H7 (cell line): ENCODE data around the gene CHRM2. TPM values are rescaled to one million over a fixed set of nuclear protein-coding genes. Genes with fewer than 3 reads are reported as not detected.

Experiments used
- DNase-seq: peaks from one replicate; pipeline ENCODE4 v3.0.0; 2012
- H3K27me3 ChIP-seq: 2 replicates; pipeline ENCODE4 v1.6.0; 2011; ENCODE audit warnings: mild to moderate bottlenecking, low read length; ENCODE audit not compliant: control insufficient read depth, insufficient read depth
- H3K36me3 ChIP-seq: replicated peaks from 2 replicates; pipeline ENCODE4 v1.5.1; 2011; ENCODE audit warnings: low read length; ENCODE audit not compliant: control insufficient read depth, insufficient read depth
- H3K4me3 ChIP-seq: 2 replicates; pipeline ENCODE4 v1.5.1; 2011; ENCODE audit warnings: low read depth, mild to moderate bottlenecking, control low read depth, low read length, moderate library complexity; ENCODE audit not compliant: insufficient read depth
- total RNA-seq: library from RNA; depleted of rRNA; stranded (reverse); fragments of >200 nt; shearing (Covaris generic); gene quantifications from 2 replicates; pipeline ENCODE4 v1.2.3, GENCODE V29; 2014

CHRM2 gene
- total RNA-seq, 1 experiment from 2014 or later, result not detected

DNA sequence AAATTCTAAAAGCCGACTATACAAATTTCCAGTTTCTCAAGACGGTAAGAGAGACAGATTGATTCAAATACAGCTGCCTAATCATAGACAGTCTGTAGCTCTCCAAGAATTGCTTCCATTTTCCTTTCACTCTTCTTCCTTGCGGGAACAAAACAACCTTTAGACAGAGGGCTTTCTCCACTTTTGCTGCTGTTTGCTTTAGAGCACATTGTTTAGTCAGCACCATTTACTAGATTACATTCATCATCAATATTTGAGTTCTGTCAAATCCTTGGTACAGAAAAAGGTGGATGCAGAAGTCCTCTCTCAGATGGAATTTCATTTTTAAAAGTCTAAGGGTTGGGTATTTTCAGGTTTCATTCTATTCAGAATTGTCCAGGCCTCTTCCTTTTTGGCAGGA, 137.4 kb downstream of the CHRM2 start:
- Histone ChIP-seq H3K27me3 (no peaks in the 10 kb centered on the region), H3K4me3 (no peak overlapping the region), H3K36me3 (no peaks in the 10 kb centered on the region)
- DNase-seq, result no peak

DNA sequence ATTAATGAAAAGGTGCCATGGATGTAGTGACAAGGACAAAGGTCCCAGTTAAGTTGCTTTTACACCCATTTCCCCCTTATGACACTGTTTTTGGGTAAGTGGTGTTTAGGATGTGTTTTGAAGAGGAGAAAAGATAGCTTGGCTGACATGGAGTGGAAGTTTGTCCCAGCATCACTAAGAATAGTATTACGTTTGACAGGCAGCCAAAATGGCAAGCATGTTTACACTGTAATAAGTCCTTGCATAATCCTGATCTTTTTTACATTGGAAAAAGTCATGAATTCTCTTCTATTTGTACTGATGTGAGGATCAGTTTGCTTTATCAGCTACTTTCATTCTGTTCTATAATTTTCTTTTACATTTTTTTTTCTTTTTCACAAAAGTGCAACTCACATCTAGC, 137.8 kb downstream of the CHRM2 start:
- Histone ChIP-seq H3K36me3 (no peaks in the 10 kb centered on the region), H3K27me3 (no peaks in the 10 kb centered on the region), H3K4me3 (no peak overlapping the region)
- no peak for DNase-seq

DNA sequence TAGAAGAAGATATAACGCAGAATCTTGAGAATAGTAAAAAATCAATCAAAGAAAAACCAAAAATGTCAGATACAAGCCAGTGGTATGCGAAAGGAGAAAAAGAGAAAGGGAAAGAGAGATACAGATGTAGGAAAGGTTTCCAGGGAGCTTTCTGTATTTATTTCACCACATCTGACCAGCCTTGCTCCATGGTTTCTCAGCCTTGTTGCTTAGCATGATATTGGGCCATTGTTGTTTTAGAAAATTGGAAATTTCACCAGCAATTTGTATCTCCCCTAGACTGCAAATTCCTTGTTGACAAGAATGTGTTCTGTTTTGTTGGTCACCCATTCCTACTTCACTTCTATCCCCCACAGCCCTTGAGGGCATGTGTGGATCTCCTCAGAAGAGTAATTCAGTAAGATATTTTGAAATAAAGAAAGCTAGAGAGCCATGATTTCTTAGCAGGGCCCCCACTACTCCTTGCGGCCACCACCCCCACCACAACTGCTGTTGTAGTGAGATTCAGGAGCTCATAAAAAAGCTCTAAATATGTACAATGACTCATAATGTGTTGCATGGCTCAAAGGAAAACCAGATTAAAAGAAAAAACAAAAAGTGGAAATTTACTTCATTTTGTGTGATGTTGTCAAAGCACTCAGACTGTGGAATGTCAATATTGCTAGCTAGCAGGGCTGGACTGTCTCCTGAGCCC, 138.7 kb downstream of the CHRM2 start:
- H3K27me3 ChIP-seq, result no peaks in the 10 kb centered on the region
- DNase-seq, result no peak
- no peak overlapping the region for H3K4me3 ChIP-seq
- no peaks in the 10 kb centered on the region for H3K36me3 ChIP-seq

DNA sequence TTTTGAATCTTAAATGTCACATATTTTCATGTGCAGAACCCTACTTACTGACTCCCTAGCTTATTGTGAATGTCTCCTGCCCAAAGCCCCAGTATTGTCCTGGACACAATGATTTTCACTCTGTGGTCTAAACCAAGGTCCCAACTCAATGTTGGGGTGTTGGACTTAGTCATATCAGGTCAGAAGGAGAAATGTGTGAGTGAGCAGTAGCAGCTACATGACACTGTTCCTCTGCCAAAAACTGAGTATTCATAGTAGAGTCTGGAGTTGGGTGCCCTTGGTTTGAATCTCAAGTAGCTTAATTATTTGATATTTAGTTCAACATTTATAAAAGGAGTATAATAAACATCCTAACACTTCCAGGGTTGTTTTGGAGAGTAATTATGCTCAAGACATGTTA, 141.0 kb downstream of the CHRM2 start:
- no peak overlapping the region for H3K4me3 ChIP-seq
- H3K27me3 ChIP-seq, result no peaks in the 10 kb centered on the region
- DNase-seq, result no peak
- H3K36me3 ChIP-seq, result no peaks in the 10 kb centered on the region

DNA sequence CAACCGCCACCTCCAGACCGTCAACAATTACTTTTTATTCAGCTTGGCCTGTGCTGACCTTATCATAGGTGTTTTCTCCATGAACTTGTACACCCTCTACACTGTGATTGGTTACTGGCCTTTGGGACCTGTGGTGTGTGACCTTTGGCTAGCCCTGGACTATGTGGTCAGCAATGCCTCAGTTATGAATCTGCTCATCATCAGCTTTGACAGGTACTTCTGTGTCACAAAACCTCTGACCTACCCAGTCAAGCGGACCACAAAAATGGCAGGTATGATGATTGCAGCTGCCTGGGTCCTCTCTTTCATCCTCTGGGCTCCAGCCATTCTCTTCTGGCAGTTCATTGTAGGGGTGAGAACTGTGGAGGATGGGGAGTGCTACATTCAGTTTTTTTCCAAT, 146.6 kb downstream of the CHRM2 start:
- Histone ChIP-seq H3K36me3 (no peaks in the 10 kb centered on the region), H3K27me3 (no peaks in the 10 kb centered on the region), H3K4me3 (no peak overlapping the region)
- no peak for DNase-seq

DNA sequence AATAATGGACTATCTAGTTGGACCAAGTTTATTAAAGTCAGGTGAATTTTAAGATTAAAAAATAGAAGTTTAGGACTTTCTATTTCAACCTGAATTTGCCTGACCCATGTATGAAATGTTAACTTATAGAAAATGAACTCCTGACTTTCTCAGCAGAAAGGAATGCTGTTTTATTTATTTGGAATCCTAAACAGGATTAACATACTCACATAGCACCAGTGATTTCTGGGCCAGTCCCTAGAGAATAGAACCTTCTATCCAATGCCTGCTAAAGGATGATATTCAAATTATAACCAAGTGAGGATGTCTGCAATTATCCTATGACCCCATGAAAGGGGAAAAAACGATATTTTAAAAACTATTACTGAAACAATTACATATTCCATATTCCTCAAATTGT, 148.8 kb downstream of the CHRM2 start:
- Histone ChIP-seq H3K27me3 (no peaks in the 10 kb centered on the region), H3K4me3 (no peak overlapping the region), H3K36me3 (no peaks in the 10 kb centered on the region)
- DNase-seq, result no peak

DNA sequence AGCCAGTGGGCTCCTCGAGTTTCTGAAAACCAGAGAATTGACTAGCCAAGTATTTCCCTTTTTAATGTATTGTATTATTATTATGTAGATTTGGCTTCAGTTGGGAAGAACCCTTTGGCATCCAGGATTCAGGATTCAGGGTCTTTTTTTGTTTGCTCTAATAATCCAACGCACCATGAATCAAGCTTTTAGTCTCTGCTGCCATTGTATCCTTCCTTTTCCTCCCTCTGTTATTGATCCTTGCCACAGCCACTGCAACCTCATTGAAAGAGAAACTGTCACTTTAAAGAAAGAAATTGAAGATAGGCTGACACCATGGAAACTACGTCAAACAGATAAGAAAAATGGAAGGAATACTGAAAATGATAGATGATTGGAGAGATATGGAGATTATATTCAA, 150.0 kb downstream of the CHRM2 start:
- H3K4me3 ChIP-seq, result no peak overlapping the region
- no peaks in the 10 kb centered on the region for H3K36me3 ChIP-seq
- no peaks in the 10 kb centered on the region for H3K27me3 ChIP-seq
- no peak for DNase-seq

DNA sequence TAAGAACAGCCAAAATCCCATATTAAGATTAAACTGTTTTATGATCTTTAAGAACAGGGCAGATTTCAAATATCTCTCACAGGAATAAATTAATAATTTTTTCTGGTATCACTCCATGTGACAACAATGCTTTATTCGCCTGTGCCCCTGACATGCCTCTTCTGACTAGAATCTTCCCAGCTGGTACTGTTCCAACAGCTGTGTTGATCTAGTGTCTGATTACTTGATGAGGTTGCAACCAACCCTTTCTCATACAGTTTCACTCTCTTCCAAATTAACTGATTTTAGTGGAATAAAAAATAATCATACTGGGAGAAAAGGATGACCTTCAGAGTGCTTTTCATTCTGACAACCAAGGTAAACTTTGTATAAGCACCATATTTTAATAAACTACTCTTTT, 151.9 kb downstream of the CHRM2 start:
- H3K4me3 ChIP-seq, result no peak overlapping the region
- no peaks in the 10 kb centered on the region for H3K27me3 ChIP-seq
- no peaks in the 10 kb centered on the region for H3K36me3 ChIP-seq
- no peak for DNase-seq

DNA sequence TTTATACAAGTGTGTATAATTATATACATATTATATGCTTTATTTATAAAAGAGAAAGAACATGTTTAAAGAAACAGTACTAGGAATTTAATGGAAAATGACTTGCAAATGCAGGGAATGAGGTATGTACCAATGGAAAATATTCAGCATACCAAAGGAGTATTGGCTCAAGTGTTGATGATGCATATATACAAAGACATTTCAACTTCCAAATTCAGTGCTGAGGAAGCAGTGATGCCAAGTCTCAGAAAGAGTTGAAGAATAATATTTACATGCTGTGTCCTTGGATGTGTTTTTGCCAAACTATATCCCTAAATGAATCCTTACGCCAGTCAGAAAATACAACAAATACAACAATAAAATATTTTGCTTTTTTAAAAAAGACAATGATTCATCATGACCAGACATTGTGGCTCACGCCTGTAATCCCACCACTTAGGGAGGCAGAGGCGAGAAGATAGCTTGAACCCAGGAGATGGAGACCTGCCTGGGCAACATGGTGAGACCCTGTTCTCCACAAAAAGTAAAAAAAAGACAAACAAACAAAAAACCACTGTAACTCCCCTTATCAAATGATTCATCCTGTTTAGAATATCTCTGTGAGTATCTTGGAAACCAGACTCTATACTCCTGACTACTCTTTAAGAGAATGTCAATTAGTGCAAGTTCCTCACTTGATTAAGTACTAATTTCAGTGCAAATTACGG, 157.2 kb downstream of the CHRM2 start:
- H3K4me3 ChIP-seq, result no peak overlapping the region
- no peaks in the 10 kb centered on the region for H3K36me3 ChIP-seq
- DNase-seq, result no peak
- no peaks in the 10 kb centered on the region for H3K27me3 ChIP-seq

DNA sequence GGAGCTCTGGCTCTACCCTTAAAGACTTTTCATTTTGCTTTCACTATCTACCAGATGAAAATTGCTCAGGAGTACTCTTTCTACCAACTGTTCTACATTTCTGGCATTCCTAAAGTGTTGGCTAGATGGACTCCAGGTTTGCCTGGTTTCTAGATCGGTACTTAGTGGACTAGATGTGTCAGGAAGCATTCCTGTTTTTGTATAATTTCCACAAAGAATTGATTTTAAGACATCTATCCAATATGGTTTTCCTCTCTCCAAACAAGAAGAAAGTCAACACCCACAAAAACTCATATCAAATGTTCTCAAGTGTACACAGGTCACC, 157.7 kb downstream of the CHRM2 start:
- H3K27me3 ChIP-seq, result no peaks in the 10 kb centered on the region
- H3K36me3 ChIP-seq, result no peaks in the 10 kb centered on the region
- no peak for DNase-seq
- no peak overlapping the region for H3K4me3 ChIP-seq

DNA sequence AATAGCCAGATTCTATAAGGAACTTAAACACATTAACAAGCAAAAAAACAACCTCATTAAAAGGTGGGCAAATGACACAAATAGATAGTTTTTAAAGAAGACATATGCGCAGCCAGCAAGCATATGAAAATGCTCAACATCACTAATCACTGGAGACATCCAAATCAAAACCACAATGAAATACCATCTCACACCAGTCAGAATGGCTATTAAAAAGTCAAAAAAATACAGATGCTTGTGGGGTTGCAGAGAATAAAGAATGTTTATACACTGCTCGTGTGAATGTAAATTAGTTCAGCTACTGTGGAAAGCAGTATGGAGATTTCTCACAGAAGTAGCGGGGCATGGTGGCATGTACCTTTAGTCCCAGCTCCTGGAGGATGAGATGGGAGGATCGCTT, 164.0 kb downstream of the CHRM2 start:
- no peaks in the 10 kb centered on the region for H3K27me3 ChIP-seq
- H3K4me3 ChIP-seq, result no peak overlapping the region
- no peaks in the 10 kb centered on the region for H3K36me3 ChIP-seq
- no peak for DNase-seq

DNA sequence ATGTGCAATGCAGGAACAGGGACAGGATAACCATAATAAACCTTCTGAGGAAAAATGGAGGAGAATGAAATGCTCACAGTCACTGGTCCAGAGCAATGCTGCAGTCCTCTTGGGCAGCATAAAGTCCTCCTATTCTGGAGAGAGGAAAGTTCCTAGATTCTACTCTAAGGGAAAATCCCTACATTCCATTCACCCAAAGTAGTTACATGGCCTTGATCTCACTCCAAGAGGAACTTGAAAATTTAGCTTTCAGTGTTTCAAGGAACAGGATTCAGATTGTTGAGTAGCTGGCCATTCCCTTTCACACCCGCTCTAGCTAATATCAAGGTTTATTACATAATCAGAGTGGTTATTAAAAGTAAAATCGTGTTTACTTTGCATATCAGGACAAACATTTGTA, 168.3 kb downstream of the CHRM2 start:
- DNase-seq, result no peak

DNA sequence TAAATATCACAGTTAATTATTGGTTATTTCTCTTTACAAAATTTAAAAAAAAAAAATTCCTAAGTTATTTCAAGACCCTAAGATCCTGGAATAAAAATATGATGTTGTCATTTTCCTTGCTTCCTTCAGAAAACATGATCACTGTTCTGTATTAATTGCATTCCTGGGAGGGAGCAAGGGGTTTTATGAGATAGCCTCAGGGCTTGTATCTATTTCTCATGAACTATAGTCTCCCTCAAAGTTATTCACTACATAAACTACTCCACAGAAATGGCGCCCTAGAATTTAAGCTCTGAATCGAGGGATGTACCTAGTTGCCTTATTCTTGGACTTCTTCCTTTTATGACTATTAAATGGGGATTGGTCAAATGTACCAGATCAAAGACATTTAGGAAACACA, 170.3 kb downstream of the CHRM2 start:
- H3K27me3 ChIP-seq, result no peaks in the 10 kb centered on the region
- H3K36me3 ChIP-seq, result no peaks in the 10 kb centered on the region
- H3K4me3 ChIP-seq, result no peak overlapping the region
- no peak for DNase-seq

More for the DNA sequence above, 168.3 kb downstream of the CHRM2 start:
- no peak overlapping the region for H3K4me3 ChIP-seq
- H3K36me3 ChIP-seq, result no peaks in the 10 kb centered on the region
- H3K27me3 ChIP-seq, result no peaks in the 10 kb centered on the region

DNA sequence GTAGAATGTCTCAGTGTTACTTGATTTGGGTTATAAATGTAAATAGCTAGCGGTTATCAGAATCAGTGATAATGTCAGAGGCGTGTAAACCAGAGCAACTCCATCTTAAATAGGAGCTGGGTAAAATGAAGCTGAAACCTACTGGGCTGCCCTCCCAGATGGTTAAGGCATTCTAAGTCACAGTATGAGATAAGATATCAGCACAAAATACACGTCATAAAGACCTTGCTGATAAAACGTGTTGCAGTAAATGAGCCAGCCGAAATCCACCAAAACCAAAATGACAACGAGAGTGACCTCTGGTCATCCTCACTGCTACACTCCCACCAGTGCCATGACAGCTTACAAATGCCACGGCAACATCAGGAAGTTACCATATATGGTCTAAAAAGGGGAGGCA, 172.3 kb downstream of the CHRM2 start:
- no peaks in the 10 kb centered on the region for H3K36me3 ChIP-seq
- no peak overlapping the region for H3K4me3 ChIP-seq
- no peaks in the 10 kb centered on the region for H3K27me3 ChIP-seq
- DNase-seq, result no peak

DNA sequence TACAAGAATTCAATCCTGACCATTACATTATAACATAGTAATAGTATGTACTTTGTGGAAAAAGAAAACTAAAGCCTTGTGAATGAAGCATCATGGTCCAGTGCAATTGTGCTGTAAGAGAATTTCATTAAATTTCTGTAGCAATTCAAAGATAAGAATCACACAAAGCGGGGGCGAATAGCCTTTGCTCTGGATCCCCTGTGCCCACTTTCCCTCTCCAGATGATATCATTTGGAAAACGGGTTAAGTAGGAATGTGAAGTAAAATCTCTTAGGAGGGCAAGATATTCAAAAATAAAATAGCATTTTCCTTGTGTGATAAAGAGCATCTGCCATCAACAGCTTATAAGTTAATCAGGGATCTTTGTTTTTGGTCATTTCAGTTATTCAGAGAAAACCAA, 177.1 kb downstream of the CHRM2 start:
- no peak overlapping the region for H3K4me3 ChIP-seq
- no peaks in the 10 kb centered on the region for H3K36me3 ChIP-seq
- no peak for DNase-seq
- H3K27me3 ChIP-seq, result no peaks in the 10 kb centered on the region
